MG63 (cell line): ENCODE measurements around the gene ZNF423. TPM values are rescaled to one million over a fixed set of nuclear protein-coding genes. Genes with fewer than 3 reads are reported as not detected.
A peak's percentile ranks its signal among the peaks of the same experiment; 100 is the strongest.

Experiments
- DNase-seq: peaks from one replicate; pipeline ENCODE4 v3.0.0-alpha.2; 2020
- H3K27me3 ChIP-seq: fragments of 250-450 bp; sonication (Bioruptor Pico); 2 replicates; pipeline ENCODE4 v1.5.1; 2020; ENCODE audit warnings: mild to moderate bottlenecking, moderate library complexity
- H3K36me3 ChIP-seq: fragments of 250-450 bp; sonication (Bioruptor Pico); 2 replicates; pipeline ENCODE4 v1.5.1; 2020; ENCODE audit warnings: mild to moderate bottlenecking, moderate library complexity
- H3K4me3 ChIP-seq: fragments of 250-450 bp; sonication (Bioruptor Pico); 2 replicates; pipeline ENCODE4 v1.5.1; 2020; ENCODE audit warnings: mild to moderate bottlenecking, moderate library complexity
- H3K9me3 ChIP-seq: fragments of 250-450 bp; sonication (Bioruptor Pico); 2 replicates; pipeline ENCODE4 v1.5.1; 2020; ENCODE audit warnings: mild to moderate bottlenecking, moderate library complexity
- total RNA-seq: library from RNA; depleted of rRNA; stranded (reverse); fragments of >200 nt; shearing (Covaris generic); gene quantifications from 2 replicates; pipeline ENCODE4 v1.2.3, GENCODE V29; 2014; ENCODE audit warnings: low replicate concordance

ZNF423 gene
- total RNA-seq, 1 experiment from 2014 or later: 0.07 TPM

DNA sequence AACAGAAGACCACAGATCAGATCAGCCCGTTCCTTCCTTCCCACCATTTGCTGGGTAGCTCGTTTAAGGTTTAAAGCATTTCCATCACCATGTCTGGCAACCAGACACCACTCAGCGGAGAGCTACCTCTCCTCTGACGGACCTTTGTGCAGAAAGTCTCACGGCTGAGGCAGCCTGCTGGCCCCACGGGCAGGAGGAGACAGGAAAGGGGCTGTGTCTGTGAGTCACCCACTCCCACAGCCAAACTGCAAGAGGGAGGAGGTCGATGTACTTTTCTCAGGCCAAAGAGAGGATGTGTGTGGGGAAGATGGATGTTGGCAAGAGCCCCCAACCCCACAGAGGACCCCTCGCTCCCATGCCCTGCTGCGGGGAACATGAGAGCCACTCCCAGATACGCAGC is 92.1 kb downstream of the ZNF423 start:
- H3K4me3 ChIP-seq: no peak overlapping the region
- no peaks in the 10 kb centered on the region for H3K27me3 ChIP-seq
- no peak for DNase-seq
- no peaks in the 10 kb centered on the region for H3K36me3 ChIP-seq
- H3K9me3 ChIP-seq: no peaks in the 10 kb centered on the region

DNA sequence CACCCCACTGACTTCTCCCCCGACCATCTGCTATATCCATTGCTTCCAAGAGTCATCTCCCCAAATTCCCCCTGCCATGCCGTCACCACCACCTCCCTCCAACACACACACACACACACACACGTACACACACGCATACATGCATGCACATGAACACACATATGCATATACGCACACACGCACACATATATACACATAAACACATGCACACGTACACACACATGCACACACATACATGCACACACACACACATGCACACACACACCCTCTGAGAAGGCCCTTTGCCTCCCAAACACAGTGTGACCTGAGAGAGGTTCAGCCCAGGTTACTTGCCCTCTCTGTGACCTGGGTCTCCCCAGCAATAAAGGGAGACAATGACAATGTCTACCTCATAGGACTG is 95.1 kb downstream of the ZNF423 start:
- no peak for DNase-seq
- H3K27me3 ChIP-seq: no peaks in the 10 kb centered on the region

DNA sequence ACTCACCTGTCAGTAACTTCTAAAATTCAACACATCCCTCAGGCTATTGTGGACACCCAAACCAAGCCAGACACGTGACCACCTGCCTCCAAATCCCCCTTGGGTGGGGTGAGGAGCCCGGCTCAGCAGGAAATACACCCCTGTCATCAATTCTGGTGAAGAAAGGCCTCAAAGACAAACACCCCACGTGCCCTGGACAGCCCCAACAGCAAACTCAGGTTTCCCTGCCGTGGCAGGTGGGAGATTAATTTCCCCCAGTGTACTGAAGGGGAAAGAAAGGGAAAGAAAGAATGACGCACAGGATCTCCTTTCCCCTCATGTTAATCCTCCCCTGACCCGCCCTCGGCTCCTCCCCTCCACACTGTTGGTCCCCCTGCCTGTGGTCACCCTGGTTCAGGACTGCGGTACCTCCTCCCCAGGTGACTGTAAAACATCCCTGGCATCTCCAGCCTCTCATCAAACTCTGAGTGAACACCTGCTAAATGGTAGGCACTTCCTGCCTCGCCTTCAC is 98.3 kb downstream of the ZNF423 start:
- DNase-seq: no peak
- Histone ChIP-seq H3K9me3 (no peaks in the 10 kb centered on the region), H3K4me3 (no peak overlapping the region)

More for the DNA sequence above, 95.1 kb downstream of the ZNF423 start:
- no peak overlapping the region for H3K4me3 ChIP-seq
- no peaks in the 10 kb centered on the region for H3K9me3 ChIP-seq
- H3K36me3 ChIP-seq: no peaks in the 10 kb centered on the region

DNA sequence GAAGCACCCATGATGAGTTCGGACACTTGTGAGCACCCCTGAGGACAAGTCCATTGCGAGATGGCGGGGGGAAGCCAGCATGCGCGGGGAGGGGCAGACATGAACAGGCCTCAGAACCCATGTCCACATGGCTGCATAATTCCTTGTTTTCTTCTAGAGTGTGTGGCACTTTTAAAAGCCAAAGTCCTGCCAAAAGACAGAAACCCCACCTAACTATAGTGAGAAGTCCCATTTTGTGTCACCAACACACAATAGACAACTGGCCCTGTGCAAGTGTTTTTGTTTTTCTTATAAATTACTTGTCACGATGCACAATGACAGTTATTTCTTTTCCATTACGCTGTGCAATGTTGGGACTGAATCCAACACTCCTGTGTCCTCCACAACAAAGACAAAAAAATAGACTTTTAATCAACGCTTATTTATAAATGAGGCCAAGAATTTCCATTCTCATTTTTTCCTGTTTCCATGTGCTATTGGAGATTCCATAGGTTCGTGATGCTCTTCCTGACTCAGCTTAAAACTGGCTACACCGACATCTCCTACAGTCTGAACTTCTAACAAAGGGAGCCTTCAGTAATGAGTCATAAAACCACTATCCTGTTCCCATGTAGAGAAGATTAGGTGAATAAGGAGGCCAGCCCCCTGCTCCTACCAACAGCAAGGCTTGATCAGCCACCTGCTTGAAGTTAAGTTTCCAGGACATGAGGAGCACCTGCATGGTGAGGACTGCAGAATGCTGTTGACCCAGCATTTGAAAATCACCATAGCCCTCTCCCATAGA is 98.9 kb downstream of the ZNF423 start:
- no peak overlapping the region for H3K4me3 ChIP-seq
- no peak for DNase-seq
- no peaks in the 10 kb centered on the region for H3K27me3 ChIP-seq
- H3K9me3 ChIP-seq: no peaks in the 10 kb centered on the region
- H3K36me3 ChIP-seq: no peaks in the 10 kb centered on the region

More for the DNA sequence above, 98.3 kb downstream of the ZNF423 start:
- Histone ChIP-seq H3K27me3 (no peaks in the 10 kb centered on the region), H3K36me3 (no peaks in the 10 kb centered on the region)

DNA sequence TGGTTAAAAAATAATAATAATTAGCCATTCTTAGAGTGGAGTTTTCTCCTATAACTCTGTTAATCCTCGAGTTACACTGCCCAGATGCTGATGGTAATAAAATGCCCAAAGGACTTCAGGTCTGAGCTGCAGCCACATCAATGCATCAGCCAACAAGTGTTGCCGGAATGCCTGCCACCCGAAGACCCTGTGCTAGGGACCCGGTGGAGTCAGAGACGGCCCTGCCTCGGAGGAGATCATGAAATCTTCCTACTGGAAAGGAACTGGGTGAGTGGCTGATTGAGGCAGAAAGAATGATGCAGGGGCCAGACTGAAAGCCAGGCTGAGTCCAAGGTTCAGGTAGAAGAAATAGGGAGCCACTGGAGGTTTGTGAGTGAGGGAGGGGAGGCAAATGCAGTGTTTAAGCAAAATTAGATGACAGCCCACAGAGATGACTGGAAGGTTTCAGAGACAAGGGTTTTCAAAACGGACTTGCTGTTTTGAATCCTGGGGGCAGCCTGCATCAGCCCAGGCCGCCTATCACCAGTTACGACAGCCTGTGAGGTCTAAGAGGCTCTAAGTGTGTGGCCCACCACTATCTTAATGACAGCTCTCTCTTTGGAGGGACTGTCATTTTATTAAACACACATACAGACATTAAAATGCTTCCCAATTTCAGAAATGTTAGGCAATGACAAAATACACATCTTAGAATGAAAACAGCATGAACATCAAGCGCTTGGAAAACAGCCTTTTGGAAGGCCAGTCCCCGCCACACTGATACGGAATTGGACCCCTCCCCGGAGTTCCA is 100.0 kb downstream of the ZNF423 start:
- DNase-seq: no peak
- no peak overlapping the region for H3K4me3 ChIP-seq
- H3K27me3 ChIP-seq: no peaks in the 10 kb centered on the region
- no peaks in the 10 kb centered on the region for H3K9me3 ChIP-seq
- H3K36me3 ChIP-seq: no peaks in the 10 kb centered on the region

DNA sequence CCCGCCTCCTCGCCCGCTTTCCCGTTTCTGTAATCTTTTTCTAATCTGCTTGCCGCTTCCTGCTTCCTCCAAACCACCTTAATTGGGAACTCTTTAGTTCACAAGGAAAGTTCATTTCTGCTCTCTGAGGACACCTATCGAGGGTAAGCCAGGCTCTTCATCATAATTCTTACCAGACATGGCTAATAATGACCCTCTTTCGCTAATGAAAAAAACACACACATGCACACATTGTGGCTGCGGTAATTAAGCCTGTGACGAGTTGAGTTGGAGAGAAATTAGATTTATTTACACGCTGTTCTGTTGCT is 100.6 kb downstream of the ZNF423 start:
- no peak for DNase-seq
- H3K36me3 ChIP-seq: no peaks in the 10 kb centered on the region

DNA sequence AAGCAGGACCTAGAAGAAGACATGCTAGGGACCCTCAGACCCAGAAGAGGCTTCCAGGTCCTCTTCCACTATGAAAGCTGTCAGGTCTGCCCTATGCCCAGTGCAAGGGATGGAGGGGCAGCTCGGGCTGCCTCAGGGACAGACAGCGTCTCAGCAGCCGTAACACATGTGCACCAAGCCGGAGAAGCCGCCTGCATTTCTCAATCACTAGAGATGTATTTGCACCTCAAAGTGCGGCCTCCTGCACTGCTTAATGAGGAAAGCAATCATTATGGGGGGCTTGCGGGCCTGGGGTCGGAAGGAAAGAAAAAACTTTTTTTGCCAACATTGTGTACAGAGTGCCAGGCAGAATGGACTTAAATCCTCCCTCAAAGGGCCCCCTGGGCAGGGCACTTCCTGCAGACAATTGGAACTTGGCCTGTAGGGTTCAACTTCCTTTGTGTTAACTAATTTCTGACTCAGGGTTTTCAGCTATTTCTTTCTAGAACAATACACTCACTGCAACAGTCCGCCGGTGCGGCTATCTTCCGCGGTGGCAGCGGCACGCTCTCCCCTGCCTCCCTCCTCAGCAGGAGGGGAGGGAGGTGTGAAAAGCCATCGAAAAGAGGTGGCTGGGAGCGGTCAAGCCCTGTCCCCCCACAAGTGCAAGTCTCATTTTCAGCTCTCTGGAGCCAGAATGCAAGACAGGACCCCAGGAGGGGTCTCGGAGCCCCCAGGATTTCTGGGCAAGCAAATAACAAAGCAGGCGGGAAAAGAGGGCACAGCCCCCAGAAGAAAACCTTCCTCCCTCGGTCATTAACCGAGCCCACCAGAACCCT is 101.2 kb downstream of the ZNF423 start:
- H3K9me3 ChIP-seq: no peaks in the 10 kb centered on the region
- DNase-seq: no peak
- no peaks in the 10 kb centered on the region for H3K36me3 ChIP-seq
- H3K27me3 ChIP-seq: no peaks in the 10 kb centered on the region
- H3K4me3 ChIP-seq: no peak overlapping the region

More for the DNA sequence above, 100.6 kb downstream of the ZNF423 start:
- Histone ChIP-seq H3K27me3 (no peaks in the 10 kb centered on the region), H3K9me3 (no peaks in the 10 kb centered on the region), H3K4me3 (no peak overlapping the region)

DNA sequence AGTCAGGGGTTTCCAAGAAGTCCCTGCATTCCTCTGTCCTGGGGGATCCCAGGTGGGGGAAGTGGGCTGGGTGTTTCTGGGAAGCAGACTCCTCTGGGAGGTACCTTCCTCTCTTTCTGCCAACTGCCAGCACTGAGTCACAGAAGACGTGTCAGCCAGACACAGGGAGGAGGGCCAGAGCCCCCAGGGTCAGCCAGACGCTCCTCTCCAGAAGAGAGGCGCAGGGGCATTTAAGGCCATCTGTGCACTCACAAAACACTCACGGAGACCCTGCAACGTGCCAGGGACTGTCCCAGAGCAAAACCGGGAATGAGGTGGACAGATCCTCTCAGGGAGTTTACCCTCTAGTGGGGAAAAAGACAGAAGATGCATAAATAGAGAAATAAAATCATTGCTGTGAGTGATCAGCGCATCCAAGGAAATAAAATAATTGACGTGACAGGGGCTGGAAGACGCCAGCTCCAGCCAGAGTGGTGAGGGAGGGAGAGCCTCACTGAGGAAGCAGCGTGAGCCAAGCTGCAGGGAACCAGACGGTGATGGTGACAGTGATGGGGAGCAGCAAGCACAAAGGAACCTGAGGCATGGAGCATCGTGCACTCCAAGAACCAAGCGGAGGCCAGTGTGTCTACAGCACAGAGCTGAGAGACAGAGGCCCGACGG is 105.4 kb downstream of the ZNF423 start:
- H3K9me3 ChIP-seq: no peaks in the 10 kb centered on the region
- no peaks in the 10 kb centered on the region for H3K27me3 ChIP-seq
- no peak overlapping the region for H3K4me3 ChIP-seq
- DNase-seq: peak; percentile 6
- no peaks in the 10 kb centered on the region for H3K36me3 ChIP-seq

DNA sequence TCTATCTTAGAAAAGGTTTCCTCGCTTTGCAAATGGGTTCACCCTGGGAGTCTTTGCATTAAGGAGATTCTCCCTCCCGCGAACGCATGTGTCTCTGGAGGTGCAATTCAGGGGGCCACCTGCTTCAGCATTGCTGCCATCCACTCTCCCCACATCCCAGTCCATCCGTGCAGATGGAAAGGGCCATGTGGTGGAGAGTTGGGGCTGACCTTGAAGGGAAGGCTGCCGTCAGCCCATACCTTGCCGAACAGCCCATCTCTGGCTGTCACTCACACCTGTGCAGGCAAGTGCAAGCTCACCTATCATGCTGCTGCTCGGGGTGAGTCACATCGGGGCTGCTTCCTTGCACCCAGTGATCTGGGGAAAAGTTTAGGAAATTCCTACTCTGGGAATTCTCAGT is 106.1 kb downstream of the ZNF423 start:
- Histone ChIP-seq H3K4me3 (no peak overlapping the region), H3K9me3 (no peaks in the 10 kb centered on the region), H3K36me3 (no peaks in the 10 kb centered on the region), H3K27me3 (no peaks in the 10 kb centered on the region)
- DNase-seq: no peak

DNA sequence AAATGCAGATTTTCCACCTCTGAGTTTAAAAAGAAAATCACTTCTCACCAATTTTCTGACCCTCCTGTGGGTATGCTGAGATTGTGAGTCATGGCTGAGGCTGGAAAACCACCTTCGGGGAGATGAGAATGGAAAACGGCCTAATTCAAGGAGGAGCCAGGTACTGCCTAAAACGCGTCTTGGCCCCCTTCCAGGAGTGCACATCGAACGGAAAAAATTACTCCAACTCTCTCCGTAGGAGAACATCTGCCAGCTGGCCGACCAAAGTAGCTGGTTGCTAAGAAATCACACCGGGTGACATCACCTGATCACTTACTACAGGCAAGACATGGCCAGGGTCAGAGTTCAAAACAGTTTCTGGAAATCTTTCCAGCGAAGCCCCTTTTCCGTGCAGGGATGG is 107.6 kb downstream of the ZNF423 start:
- Histone ChIP-seq H3K27me3 (no peaks in the 10 kb centered on the region), H3K9me3 (no peaks in the 10 kb centered on the region), H3K36me3 (no peaks in the 10 kb centered on the region), H3K4me3 (no peak overlapping the region)
- DNase-seq: peak; percentile 4

DNA sequence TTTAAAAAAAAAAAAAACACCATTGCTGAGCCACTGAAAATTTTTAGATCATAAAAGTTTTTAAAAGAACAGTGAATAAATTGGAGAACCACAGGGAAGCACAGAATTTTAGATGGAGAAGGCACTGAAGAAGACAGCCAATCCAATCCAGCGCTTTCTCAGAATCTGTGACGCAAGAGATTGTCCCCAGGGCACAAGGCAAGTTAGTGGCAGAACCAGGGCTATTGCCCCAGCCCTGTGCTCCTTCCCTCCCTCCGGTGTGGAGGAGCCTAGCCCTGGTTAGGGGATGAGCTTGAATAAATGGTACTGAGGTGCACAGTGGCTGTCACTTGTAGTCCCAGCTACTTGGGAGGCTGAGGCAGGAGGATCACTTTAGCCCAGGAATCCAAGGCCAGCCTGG is 108.3 kb downstream of the ZNF423 start:
- DNase-seq: no peak
- Histone ChIP-seq H3K9me3 (no peaks in the 10 kb centered on the region), H3K4me3 (no peak overlapping the region), H3K36me3 (no peaks in the 10 kb centered on the region), H3K27me3 (no peaks in the 10 kb centered on the region)

DNA sequence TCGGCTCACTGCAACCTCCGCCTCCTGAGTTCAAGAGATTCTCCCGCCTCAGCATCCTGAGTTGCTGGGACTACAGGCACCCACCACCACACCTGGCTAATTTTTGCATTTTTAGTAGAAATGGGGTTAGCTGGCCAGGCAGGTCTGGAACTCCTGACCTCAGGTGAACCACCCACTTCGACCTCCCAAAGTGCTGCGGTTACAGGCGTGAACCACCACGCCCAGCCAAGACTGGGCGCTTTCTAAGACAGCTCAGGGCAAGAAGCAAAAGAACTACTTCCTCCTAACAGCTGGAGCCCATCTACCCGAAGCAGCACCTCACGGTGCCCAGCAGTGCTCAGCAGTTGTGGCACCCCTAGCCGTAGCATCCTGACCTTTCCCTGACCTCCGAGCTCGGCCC is 109.4 kb downstream of the ZNF423 start:
- no peaks in the 10 kb centered on the region for H3K36me3 ChIP-seq
- no peak for DNase-seq
- no peaks in the 10 kb centered on the region for H3K27me3 ChIP-seq
- H3K4me3 ChIP-seq: no peak overlapping the region
- H3K9me3 ChIP-seq: no peaks in the 10 kb centered on the region

DNA sequence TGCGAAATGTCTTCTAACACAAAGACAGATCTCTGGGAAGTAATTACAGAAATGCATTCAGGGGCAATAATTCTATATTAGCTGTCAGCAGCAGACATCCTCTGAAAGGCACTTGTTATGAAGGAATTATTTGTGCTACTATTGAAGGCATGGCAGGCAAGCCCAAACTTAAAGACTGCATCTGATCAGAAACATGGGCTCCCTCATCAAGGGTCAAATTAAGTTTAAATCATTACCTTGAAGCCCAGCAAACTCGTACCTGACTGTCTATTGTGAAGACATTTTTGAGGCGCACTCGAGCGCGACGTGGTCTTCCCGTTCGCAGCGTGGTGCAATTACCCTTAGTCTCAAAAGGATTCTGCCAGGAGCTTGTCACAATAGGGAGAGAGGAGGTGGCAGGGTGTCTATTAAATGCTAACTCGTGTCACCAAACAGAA is 110.6 kb downstream of the ZNF423 start:
- Histone ChIP-seq H3K4me3 (no peak overlapping the region), H3K9me3 (no peaks in the 10 kb centered on the region), H3K27me3 (no peaks in the 10 kb centered on the region), H3K36me3 (no peaks in the 10 kb centered on the region)
- DNase-seq: no peak

DNA sequence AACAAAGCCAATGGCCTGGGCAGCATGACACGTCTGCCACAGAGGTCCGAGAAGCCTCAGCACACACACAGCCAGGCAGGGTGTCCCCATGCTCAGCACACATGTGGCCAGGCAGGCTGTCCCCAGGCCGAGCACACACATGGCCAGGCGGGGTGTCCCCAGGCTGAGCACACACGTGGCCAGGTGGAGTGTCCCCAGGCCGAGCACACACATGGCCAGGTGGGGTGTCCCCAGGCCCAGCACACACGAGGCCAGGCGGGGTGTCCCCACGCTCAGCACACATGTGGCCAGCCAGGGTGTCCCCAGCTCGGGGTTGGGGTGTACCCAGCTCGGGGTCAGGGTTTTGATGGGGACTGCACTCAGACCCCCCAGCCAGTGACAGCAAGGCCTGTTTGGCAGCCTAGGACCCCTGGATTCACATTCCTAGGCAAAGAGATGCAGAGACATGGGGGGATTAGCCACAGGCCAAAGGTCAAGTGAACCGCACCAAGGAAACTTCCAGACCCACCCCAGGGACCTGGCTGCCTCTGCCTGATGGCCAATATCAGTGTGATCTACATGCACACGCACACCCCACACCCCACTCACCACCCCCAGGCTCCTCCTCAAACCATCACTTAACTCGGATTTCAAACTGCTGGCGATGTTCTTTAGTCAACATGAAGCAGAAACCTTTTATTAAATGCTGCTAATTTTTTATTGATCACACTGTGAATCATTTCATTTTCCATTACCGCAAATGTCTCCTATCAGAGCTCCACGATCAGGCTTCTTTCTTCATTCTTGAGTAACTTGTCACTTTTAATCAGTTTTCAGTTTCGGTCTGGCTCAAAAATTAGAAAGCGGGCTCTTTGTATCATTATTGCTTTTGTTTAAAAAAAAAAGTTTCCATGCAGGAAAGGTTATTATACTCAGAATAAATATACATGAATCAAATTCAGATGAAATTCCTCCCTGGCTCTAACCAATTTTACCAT is 111.4 kb downstream of the ZNF423 start:
- no peaks in the 10 kb centered on the region for H3K9me3 ChIP-seq
- no peak for DNase-seq
- no peaks in the 10 kb centered on the region for H3K36me3 ChIP-seq
- no peaks in the 10 kb centered on the region for H3K27me3 ChIP-seq
- H3K4me3 ChIP-seq: no peak overlapping the region

DNA sequence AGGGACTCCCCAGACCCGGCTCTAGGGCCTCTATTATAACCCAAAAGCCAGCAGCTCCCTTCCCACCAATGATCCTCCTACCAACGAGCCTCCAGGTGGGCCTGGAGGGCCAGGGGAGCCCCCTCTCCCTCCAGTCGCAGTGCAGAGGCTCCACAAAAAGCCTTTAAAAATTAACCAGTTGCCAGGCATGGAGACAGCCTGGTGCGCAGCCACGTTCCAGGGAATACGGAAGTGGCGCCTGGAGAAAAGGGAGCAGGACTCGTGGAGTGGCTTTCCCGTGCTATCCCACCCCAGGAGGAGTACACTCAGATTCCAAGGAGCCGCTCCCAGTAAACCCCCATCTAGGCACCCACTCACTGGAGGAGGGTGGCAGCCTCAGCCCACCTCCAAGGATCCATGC is 112.3 kb downstream of the ZNF423 start:
- no peak for DNase-seq
- no peaks in the 10 kb centered on the region for H3K27me3 ChIP-seq
- no peaks in the 10 kb centered on the region for H3K9me3 ChIP-seq
- no peaks in the 10 kb centered on the region for H3K36me3 ChIP-seq
- no peak overlapping the region for H3K4me3 ChIP-seq

DNA sequence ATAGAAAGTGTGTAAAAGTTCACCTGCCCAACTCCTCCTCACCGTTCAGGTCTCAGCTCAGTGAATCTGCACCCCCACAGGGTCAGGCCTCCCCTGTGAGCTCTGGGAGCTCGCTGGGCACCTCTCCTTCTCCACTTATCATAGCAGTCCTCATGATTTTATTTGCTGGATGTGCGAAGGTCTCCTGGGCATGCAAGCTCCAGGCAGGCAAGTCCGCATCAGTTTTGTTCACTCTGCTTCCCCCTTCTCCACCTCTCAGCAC is 112.8 kb downstream of the ZNF423 start:
- Histone ChIP-seq H3K27me3 (no peaks in the 10 kb centered on the region), H3K36me3 (no peaks in the 10 kb centered on the region), H3K4me3 (no peak overlapping the region), H3K9me3 (no peaks in the 10 kb centered on the region)
- no peak for DNase-seq
